HepG2 (cell line): ENCODE measurements around the gene PSMB3. TPM values are rescaled to one million over a fixed set of nuclear protein-coding genes. Genes with fewer than 3 reads are reported as not detected.

Experiments used
- BRCA1 ChIP-seq: sonication (generic); formaldehyde crosslinking; IDR thresholded peaks from 2 replicates; pipeline ENCODE4 v1.4.0; 2020; ENCODE audit warnings: missing genetic modification reagents
- CHD2 ChIP-seq: IDR thresholded peaks from 2 replicates; pipeline ENCODE4 v1.6.1; 2011; ENCODE audit warnings: low read depth, low read length, improper control_type of control experiment
- FOXC1 ChIP-seq: sonication (generic); formaldehyde crosslinking; IDR thresholded peaks from 2 replicates; pipeline ENCODE4 v1.8.0; 2022; ENCODE audit warnings: mild to moderate bottlenecking, missing genetic modification reagents, borderline replicate concordance
- GMEB1 ChIP-seq: sonication (generic); formaldehyde crosslinking; IDR thresholded peaks from 2 replicates; pipeline ENCODE4 v1.5.1; 2020; ENCODE audit warnings: missing genetic modification reagents, mild to moderate bottlenecking, borderline replicate concordance
- KDM2A ChIP-seq: sonication (generic); formaldehyde crosslinking; IDR thresholded peaks from 2 replicates; pipeline ENCODE4 v1.4.0; 2020; ENCODE audit warnings: low read depth, missing genetic modification reagents, borderline replicate concordance
- MLX ChIP-seq: IDR thresholded peaks from 2 replicates; pipeline ENCODE4 v1.6.1; 2016
- MTERF4 ChIP-seq: sonication (generic); formaldehyde crosslinking; IDR thresholded peaks from 2 replicates; pipeline ENCODE4 v1.8.0; 2023; ENCODE audit warnings: mild to moderate bottlenecking, missing genetic modification reagents
- NAIF1 ChIP-seq: sonication (generic); formaldehyde crosslinking; IDR thresholded peaks from 2 replicates; pipeline ENCODE4 v1.5.0; 2020; ENCODE audit warnings: mild to moderate bottlenecking, missing genetic modification reagents, borderline replicate concordance
- NFE2L2 ChIP-seq: fragments of 150-350 bp; IDR thresholded peaks from 2 replicates; pipeline ENCODE4 v1.6.1; 2014; ENCODE audit warnings: low read length
- RFX5 ChIP-seq: IDR thresholded peaks from 2 replicates; pipeline ENCODE4 v1.6.1; 2011; ENCODE audit warnings: low read depth, low read length, improper control_type of control experiment
- RNF219 ChIP-seq: sonication (generic); formaldehyde crosslinking; IDR thresholded peaks from 2 replicates; pipeline ENCODE4 v1.5.0; 2020; ENCODE audit warnings: mild to moderate bottlenecking, missing genetic modification reagents
- SMAD9 ChIP-seq: sonication (generic); formaldehyde crosslinking; IDR thresholded peaks from 2 replicates; pipeline ENCODE4 v1.5.1; 2020; ENCODE audit warnings: mild to moderate bottlenecking, missing genetic modification reagents
- THYN1 ChIP-seq: sonication (generic); formaldehyde crosslinking; IDR thresholded peaks from 2 replicates; pipeline ENCODE4 v1.8.1; 2023; ENCODE audit warnings: low read depth, mild to moderate bottlenecking, moderate library complexity, missing genetic modification reagents, borderline replicate concordance
- TOPORS ChIP-seq: sonication (generic); formaldehyde crosslinking; IDR thresholded peaks from 2 replicates; pipeline ENCODE4 v1.8.0; 2023; ENCODE audit warnings: mild to moderate bottlenecking, missing genetic modification reagents
- ZBTB46 ChIP-seq: sonication (generic); formaldehyde crosslinking; IDR thresholded peaks from 2 replicates; pipeline ENCODE4 v1.4.0; 2020; ENCODE audit warnings: mild to moderate bottlenecking, missing genetic modification reagents, borderline replicate concordance
- ZFP36L2 ChIP-seq: sonication (generic); formaldehyde crosslinking; IDR thresholded peaks from 2 replicates; pipeline ENCODE4 v1.4.0; 2020; ENCODE audit warnings: missing genetic modification reagents
- ZKSCAN1 ChIP-seq: fragments of 150-350 bp; IDR thresholded peaks from 2 replicates; pipeline ENCODE4 v1.6.1; 2014; ENCODE audit warnings: low read length
- ZNF503 ChIP-seq: sonication (generic); formaldehyde crosslinking; IDR thresholded peaks from 2 replicates; pipeline ENCODE4 v1.4.0; 2020; ENCODE audit warnings: missing genetic modification reagents
- ZNF75D ChIP-seq: sonication (generic); formaldehyde crosslinking; IDR thresholded peaks from 2 replicates; pipeline ENCODE4 v1.8.1; 2023; ENCODE audit warnings: missing genetic modification reagents, mild to moderate bottlenecking, borderline replicate concordance
- polyA plus RNA-seq, 8 experiments: library from polyadenylated mRNA; depleted of rRNA in 3 of 8; stranded (reverse) in 7 of 8; unstranded in 1 of 8; fragments of >200 nt; fragmentation: Illumina TruSeq in 4 of 8; extraction: Trizol in 4 of 8; gene quantifications; 2 replicates each; pipeline versions ENCODE4 v1.2.1 to v1.2.3, GENCODE V29; 2011 to 2016; ENCODE audit warnings: low read depth in 4 of 8, missing spikeins in 1 of 8, mixed read lengths in 1 of 8; ENCODE audit not compliant: insufficient read depth in 1 of 8
- total RNA-seq, 5 experiments: library from RNA; depleted of rRNA; stranded (reverse); fragments of >200 nt; fragmentation: Illumina TruSeq; extraction: Trizol; gene quantifications; 2 replicates each; pipeline ENCODE4 v1.2.3, GENCODE V29; 2016; ENCODE audit warnings: low read depth in 1 of 5

The PSMB3 gene
- total and polyA plus RNA-seq, 2 of the 13 experiments (the other 11 are each of a cell fraction or from before 2014, with no cell fraction given), result 366 to 517 TPM

- TF ChIP-seq GMEB1 (CRISPR knock-in tag) (peak; percentile 50; the same call in 1 of the 2 replicates), ZKSCAN1 (no peak), MTERF4 (CRISPR knock-in tag) (no peak), THYN1 (CRISPR knock-in tag) (no peak), CHD2 (no peak), KDM2A (CRISPR knock-in tag) (peak; percentile 82), MLX (CRISPR knock-in tag) (no peak), RFX5 (no peak), NFE2L2 (no peak), ZNF503 (CRISPR knock-in tag) (no peak), SMAD9 (CRISPR knock-in tag) (no peak), NAIF1 (CRISPR knock-in tag) (no peak), FOXC1 (peak; percentile 53; the same call in 1 of the 2 replicates), TOPORS (CRISPR knock-in tag) (no peak; the same call in 1 of the 2 replicates), ZNF75D (CRISPR knock-in tag) (no peak), RNF219 (CRISPR knock-in tag) (no peak), ZBTB46 (no peak), BRCA1 (no peak), ZFP36L2 (CRISPR knock-in tag) (no peak)
Observed at GRCh38 chr17:38798614-38799500, 46.3 kb downstream of the PSMB3 start (continued).
